CD4-positive, alpha-beta T cell treated with Interleukin-15 for 4 hours (primary cell): ENCODE data around the gene CRMP1.

Experiments
- DNase-seq: peaks from one replicate; pipeline ENCODE4 v3.0.0-alpha.2; 2020; ENCODE audit warnings: low spot score

The CRMP1 gene

GRCh38 chr4:5893004-5893580 lies at the start of gene CRMP1:
Gene CRMP1 (minus strand): TSS chr4:5893086. CDS start chr4:5892969, 117 bp downstream.
- DNase-seq = no peak

GRCh38 chr4:5941601-5942000 lies 48.7 kb upstream of the CRMP1 start:
- DNase-seq = no peak

GRCh38 chr4:5940470-5941203 lies 47.8 kb upstream of the CRMP1 start:
- DNase-seq = no peak

- no peak for DNase-seq
These were observed 41.3 kb upstream of the CRMP1 start for GRCh38 chr4:5933996-5934831.

GRCh38 chr4:5933116-5933515 lies 40.2 kb upstream of the CRMP1 start:
- no peak for DNase-seq

DNA sequence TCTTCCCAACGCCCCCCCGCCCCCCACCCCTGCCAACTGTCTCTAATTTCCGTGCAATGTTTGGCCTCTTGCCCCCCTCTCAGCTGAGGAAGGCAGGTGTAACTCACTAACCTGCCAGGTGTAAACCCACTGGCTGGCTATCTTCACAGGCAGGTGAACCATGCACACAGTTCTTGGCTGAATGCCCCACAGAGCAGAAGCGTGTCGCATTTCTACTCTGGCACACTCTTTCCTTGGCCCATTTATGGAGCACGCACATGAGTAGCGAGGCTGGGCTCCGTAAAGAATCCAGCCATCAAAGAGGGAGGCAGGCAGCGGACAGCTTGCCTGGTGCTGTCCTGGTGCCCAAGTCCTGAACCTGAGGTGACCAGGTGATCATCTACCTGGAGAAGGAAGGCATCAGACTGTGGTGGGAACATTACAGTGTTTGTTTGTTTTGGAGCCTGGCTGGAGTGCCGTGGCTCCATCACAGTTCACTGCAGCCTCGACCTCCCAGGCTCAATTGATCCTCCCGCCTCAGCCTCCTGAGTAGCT lies 39.2 kb upstream of the CRMP1 start:
- no peak for DNase-seq

DNA sequence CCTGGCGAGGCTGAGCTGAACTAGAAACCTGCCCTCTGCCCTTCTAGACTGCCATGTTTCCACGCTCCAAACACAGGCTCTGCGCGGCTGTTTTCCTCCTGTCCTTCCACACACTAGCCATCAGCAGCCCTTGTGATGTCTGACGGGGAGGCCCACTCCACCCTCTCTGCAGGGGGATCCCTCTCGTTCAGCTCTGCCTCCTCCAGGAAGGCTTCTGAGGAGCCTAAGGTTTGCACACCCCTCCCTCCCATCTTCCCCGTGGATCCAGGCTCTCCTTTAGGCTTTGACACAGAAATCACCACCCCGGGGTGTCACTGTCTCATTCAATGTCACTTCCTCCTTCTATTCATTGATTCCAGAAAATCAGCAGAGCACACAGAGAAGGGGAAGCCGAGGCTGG lies 38.6 kb upstream of the CRMP1 start:
- no peak for DNase-seq

- no peak for DNase-seq
These were observed 38.0 kb upstream of the CRMP1 start for GRCh38 chr4:5930876-5931275.

- no peak for DNase-seq
These were observed 37.6 kb upstream of the CRMP1 start for GRCh38 chr4:5930456-5930855.

DNA sequence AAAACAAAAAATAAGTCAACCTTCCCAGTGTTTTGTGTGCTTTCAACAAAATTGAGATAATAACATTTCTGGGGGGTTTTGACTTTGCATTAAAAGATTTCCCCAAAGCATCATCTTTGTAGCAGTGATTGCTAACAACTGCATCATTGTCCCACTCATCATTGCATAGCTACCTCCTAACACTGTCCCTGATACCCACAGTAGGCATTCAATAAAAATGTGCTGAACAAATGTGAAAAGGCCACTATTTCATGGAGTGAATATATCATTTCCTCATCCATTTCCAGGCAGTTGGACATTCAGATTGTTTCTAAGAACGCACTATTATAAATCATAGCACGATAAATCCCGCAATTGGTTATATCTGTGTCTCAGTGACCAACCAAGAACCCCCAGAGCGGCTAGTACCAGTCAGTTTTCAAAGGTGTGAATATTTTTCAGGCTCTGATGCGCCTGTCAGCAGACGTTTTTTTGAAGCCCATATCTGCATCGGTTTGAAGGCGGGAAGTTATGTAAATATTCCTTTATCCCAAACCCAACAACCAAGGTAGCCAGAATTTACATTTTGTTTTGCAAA lies 36.0 kb upstream of the CRMP1 start:
- DNase-seq = no peak

DNA sequence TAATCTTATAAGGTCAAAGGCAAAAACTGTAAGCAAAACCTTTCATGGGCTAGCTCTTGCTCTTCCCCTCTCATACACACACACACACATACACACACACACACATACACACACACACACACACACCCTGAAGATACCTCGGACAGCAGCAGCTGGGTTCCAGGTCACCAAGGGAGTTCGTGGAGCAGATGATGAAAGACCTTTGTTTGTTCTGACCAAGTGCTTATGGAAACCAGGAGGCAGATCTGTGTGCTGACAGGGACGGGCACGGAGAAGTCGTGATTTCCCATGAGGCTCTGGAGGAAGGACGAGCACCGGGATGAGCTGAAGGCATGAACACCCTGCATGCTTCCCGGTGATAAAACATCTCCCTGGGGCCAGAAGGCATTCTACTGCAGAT lies 35.4 kb upstream of the CRMP1 start:
- no peak for DNase-seq

DNA sequence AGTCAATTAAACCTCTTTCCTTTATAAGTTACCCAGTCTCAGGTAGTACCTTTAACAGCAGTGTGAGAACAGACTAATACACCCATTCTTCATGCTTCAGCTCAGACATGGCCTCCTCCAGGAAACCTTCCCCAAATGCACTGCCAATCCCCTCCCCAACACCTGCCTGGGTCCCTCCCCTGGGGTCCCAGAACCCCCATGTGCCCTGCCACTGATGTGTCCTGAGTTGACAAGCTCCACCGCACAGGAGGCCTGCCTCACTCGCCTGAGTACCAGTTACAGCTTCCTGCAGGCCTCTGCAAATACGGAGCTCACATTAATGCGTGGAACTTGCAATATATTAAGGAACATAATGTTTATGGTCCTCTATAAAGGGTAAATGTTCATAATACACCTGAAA lies 34.9 kb upstream of the CRMP1 start:
- no peak for DNase-seq

GRCh38 chr4:5927116-5927515 lies 34.2 kb upstream of the CRMP1 start:
- no peak for DNase-seq

DNA sequence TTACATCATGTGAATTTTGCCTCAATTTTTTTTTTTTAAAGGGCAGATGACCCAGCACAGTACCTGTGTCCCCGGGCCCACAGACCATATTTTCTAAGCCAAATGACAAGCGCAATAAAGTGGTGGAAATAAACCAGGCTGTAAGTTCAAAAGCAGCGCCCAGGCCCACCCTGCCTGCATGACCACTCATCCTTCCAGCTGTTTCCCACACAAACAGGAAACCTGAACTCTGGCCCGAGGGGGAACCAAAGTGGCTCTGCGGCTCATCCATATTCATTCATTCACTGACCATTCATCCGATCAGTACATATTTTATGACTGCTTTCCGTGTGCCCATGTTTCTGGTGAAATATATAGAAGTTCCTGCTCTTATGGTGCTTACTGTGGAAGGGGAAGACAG lies 33.7 kb upstream of the CRMP1 start:
- DNase-seq = no peak

DNA sequence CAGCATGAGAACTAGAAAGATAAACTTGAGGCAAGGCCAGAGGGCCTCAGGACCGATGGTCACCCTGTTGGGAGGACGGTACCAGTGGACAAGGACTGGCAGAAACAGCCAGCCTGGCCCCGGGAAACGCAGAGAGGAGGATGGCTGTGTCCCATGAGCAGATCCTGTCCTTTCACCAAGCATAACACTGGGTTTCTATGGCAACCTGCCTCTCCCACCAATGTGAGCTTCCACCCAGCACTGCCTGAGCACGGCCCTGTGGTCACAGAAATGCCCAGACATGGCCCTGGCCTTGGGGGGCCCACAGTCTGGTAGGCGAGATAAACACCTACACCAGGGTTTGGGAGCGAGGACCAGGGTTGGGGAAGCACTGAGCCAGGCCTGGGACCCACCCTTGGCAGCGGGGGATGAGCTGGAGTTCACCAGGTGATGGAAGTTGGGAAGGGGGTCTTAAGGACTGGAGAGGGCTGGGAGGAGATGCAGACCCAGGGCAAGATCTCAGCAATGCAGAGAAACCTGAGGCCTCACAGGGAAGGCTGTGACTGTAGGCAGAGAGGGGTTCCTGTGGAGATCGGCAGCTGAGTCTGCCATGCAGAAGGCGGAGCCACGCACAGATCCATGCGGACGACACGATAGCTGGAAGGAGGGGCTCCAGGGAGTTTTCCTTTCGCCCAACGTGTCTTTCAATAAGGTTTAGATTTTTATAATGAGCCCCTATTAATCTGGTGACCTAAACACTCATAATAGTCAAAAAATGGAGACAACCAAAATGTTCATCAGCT lies 32.7 kb upstream of the CRMP1 start:
- DNase-seq = no peak

- DNase-seq = no peak
These were observed 31.7 kb upstream of the CRMP1 start for GRCh38 chr4:5924461-5925125.

DNA sequence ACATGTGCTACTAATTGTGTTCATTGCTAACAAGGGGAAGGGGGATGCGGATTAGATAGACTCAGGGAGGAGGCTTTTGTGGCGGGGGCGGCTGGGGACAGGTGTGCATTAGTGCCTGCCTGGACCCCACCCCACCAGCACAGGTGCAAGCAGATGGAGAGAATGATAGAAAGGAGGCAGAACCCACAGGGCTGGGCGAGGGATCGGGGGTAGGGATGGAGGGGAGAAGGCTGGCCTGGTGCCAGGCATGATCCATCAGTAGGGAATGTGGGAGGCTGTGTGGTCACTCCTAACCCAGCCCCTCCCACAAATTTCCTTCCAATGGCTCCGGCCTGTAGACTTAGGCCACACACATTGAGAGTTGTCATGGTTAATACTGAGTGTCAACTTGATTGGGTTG lies 30.5 kb upstream of the CRMP1 start:
- DNase-seq = no peak

DNA sequence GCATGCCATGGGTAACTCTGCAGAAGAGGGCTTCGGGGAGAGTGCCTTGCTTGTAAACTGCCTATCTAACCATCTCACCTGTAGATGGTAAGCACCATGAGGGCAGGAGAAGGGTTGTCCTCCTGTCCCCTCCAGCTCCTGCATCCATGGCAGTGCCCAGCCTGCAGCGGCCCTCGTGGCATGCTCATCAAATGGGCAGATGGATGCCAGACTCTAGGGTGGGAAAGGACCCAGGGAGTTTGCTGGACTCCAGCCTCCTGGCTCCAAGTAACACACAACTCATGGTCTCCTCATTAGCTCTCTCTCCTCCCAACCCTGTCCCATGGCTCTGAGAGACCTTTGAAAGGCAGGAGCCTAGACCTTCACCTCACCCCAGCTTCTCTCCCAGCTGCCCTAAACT lies 29.7 kb upstream of the CRMP1 start:
- DNase-seq = no peak

- DNase-seq = no peak
These were observed 29.1 kb upstream of the CRMP1 start for GRCh38 chr4:5921981-5922380.

- DNase-seq = no peak
These were observed 28.5 kb upstream of the CRMP1 start for GRCh38 chr4:5921101-5921980.
